HG02763 (cell line): ENCODE results near the gene MACO1.
"Not testable (repeated sequence)": the region's sequence is repeated elsewhere in the genome, so short reads cannot be mapped to it uniquely, and the experiment has no call there.

Experiments
- ATAC-seq: cut with Tn5 transposase; IDR thresholded peaks from one replicate; pipeline ENCODE4 v1.9.1; 2021; ENCODE audit warnings: mild to moderate bottlenecking, moderate library complexity; ENCODE audit not compliant: unreplicated experiment

MACO1 gene, protein sequence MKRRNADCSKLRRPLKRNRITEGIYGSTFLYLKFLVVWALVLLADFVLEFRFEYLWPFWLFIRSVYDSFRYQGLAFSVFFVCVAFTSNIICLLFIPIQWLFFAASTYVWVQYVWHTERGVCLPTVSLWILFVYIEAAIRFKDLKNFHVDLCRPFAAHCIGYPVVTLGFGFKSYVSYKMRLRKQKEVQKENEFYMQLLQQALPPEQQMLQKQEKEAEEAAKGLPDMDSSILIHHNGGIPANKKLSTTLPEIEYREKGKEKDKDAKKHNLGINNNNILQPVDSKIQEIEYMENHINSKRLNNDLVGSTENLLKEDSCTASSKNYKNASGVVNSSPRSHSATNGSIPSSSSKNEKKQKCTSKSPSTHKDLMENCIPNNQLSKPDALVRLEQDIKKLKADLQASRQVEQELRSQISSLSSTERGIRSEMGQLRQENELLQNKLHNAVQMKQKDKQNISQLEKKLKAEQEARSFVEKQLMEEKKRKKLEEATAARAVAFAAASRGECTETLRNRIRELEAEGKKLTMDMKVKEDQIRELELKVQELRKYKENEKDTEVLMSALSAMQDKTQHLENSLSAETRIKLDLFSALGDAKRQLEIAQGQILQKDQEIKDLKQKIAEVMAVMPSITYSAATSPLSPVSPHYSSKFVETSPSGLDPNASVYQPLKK

DNA sequence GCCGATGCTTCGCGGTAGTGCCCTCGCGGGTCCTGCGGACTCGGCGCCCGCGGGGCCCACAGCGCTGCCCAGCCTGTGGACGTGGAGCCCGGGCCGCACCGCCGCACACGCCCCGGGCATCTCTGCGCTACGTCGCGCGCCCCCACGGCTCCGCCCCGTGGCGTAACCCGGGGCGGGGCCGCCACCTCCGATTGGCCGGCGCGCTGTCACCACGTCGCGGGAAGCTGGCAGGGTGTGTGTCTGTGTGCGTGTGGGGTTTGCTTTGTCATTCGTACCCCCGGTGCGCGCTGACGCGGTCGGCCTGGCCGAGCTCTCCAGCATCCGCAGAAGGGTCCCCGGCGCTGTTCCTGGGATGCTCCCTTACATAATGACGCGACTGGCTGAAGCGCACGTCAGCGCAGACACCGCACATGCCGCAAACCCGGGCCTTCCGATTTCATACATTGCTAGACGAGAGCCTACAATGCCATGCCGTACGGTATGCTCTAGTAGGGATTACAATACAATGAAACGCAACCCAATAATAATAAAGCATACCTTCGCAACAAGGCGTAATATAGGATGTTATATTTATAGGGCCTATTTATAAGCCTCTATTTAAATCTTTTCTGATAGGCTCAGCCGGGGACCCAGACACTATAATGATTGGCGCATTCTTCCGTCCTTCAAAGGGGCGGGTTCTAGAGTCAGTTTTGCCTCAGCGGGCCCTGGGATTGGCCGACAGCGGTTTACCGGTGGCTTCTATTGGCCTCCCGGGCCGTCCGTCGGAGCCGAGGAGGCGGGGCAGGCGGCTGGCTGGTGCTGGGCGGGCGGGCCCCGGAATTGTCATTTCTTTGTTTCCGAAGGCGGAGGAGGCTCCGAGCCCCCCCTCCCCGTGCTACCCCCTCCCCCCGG lies at the start of gene MACO1:
Gene MACO1, plus strand, starts transcription at position 825 of the 894 bp plus-strand sequence. CDS start 202 bp downstream, outside the sequence.
- ATAC-seq: peak; percentile 76

DNA sequence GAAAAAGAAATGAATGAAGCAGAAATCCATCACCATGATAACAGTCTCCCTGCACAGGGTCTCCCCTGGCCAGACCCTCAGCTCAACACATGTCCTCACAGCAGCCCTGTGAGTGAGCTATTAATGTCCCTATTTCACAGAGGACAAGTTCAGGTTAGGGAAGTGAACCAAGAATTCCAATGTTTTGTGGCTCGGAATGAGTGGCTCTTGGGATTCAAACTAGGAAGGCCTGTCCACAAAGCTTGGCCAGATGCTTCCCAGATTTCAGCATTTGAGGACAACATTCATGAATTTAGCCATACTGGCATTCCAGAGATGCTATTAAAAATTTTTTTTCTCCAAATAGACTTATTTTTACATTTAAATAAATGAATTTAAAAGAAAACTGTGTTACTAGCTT lies 48.2 kb upstream of the MACO1 start:
- not testable (repeated sequence) for ATAC-seq

DNA sequence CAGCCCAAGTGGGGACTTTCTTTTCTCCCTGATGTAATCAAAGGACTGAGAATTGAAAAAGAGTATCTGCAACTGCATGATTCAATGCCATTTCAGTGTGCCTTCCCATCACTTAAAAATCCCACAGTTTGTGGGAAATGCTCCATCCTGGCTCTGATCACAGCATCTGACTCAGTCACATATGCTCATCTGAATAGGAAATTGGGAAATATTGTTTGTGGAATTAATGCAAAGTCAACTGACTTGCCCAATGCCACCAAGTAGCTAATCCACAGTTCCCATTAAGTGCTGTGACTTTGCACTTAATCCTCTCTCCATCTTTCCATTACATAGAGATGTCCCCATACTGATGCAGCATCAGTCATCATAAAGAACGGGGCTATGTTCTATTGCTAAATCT lies 47.6 kb upstream of the MACO1 start:
- not testable (repeated sequence) for ATAC-seq

DNA sequence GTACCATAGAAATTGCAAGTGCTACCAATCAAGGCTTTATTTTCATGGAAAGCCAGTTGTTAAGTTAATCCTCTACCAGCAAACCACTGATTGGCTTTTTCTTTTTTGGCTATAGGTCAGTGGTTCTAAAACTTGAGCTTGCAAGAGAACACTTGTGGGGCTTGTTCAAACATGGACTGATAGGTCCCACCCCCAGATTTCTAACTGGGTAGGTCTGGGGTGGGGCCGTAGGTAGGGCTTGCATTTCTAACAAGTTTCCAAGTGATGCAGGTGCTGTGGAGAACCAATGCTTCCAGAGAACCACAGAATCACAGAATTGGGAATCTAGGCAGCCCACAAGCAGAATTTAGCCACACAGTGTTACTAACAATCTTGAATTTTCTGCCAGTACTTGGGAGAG lies 46.8 kb upstream of the MACO1 start:
- not testable (repeated sequence) for ATAC-seq

DNA sequence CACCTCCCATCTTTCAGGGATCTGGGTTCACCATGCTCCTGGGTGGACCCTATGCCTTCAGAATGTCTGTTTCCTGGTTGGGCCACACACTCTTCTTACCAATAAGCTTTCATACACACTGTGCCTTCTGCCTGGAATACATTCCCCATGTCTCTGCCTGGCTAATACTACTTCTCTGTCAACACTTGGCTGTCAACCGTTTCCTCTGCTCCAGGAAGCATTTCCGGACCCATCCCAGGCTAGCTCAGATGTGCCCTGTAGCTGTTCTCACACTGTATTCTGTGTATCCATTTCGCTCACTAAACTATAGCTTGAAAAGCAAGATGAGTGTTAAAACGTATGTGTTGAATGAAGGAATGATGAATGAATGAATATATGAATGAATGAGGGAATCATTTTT lies 43.6 kb upstream of the MACO1 start:
- ATAC-seq: not testable (repeated sequence)

DNA sequence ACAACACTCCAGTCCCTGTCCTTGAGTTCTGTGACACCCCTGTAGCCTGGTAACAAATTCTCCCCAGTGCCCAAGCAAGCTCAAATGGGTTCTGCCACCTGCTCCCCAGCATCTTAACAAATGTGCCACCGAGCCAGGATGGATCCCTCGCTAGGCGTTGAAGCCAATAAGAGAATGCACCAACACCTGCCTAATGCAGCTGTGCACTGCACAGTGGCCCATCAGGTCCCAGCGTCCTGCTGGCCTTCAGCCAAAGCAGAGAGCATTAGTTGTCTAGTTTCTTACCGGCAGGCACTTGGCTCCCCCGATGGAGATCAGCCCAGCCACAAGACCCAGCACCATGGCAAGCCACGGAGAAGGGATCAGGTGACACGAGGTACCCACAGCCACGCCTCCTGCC lies 42.0 kb upstream of the MACO1 start:
- ATAC-seq: not testable (repeated sequence)

DNA sequence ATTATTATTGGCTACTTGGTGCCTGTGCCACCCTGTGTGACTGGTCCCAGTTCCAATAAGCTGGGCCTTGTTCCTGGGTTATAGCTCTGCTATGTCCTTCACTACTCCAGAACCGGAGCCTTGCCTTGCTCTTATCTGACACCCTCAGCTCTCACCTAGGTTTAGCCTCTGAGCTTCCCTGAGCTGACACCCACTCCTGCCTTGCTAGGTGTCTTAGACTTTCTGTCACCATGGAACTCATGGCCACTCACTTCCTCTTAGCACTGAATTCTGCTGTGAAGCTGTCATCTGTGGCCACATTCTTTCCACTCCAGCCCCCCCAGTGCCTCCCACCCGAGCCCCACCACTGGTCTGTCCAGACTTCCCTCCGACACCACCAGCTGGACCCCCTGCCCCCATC lies 41.0 kb upstream of the MACO1 start:
- ATAC-seq: not testable (repeated sequence)

DNA sequence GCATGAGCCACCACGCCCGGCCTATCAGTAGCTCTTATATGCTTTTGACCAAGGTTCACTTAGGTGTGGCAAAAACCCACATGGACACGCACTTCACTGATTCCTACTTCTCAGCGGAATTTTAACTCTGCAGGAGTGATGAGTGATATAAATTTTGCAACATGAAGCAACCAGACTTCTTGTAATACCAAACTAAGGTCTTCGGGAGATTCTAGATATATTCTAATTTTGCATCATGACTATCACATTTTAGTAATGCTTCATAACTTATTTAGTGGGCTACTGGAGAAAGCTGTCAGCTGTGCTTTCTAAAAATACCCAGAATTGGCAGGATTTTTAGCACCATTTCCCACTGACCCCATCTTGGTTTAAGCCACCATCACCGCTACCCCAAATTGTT lies 37.9 kb upstream of the MACO1 start:
- ATAC-seq: no peak

DNA sequence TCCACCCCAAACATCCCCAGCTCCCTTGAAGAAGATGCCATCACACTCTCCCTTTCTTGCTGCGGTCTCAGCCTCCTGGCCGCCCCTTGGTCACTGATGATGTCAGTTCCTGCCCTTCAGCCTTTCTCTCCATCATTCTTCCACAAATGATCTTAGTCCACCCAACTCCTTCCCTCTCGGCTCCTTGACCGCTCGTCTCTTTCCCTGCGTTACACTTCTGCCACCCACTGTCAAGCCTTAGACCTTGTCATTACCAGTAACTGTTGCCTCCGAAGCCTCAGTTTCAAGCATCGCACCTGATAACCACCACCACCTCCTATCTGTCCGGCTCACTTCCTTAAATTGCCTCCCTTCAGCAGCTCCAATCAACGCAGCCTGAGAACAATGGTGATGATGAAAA lies 33.1 kb upstream of the MACO1 start:
- ATAC-seq: not testable (repeated sequence)

DNA sequence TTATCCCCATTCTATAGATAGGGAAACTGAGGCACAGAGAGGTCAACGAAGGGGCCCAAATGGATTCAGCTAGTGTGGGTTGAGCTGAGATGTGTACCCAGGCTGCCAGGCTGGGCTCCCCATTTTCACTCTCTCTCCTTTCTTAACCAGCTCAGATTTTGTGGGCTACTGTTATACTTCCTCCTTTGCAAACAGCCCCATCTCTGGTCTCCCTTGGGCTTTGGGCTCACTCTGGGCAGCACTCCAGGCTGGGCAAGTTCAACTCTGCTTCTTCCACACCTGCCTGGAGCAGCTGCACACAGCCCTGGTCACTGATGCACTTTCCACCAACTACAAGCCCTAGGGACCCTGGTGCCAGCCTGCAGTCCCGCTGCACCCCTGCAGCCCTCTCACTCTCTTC lies 32.6 kb upstream of the MACO1 start:
- ATAC-seq: not testable (repeated sequence)

DNA sequence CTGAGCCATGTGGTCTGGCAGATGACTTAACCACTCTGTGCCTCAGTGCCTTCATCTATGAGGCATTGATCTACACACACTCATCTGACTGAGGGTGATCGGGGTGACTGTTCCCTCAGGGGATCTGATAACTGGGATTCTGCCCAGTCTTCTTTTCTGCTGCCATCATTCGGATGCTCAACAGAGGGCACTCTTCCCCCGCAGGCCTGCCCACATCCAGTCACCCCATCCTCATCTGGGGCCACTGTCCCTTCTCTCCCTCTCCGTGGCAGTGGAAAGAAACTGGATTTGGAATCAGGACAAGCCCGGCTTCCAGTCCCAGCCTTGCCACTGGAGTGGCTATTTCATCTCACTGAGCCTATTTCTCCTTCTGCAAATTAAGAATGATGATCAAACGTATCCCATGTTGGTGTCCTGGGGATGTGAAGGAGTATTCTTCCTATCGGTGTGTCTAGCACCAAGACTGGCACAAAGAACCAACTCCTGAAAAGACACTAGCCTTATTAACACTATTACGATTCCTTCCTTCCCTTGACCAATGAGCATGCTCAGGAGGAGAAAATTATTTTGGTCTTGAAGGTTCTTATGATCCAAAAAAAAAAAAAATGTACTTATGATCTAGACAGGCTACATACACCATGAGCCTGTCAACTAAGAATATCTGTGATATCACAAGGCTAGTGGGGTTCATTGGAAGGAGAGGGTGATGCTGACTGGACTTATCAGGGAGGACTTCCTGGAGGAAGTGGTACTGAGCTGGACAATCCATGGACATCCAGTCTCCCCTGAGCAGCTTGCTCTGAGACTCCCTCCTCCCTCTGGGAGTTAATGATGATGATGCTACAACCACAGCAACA lies 27.5 kb upstream of the MACO1 start:
- not testable (repeated sequence) for ATAC-seq

DNA sequence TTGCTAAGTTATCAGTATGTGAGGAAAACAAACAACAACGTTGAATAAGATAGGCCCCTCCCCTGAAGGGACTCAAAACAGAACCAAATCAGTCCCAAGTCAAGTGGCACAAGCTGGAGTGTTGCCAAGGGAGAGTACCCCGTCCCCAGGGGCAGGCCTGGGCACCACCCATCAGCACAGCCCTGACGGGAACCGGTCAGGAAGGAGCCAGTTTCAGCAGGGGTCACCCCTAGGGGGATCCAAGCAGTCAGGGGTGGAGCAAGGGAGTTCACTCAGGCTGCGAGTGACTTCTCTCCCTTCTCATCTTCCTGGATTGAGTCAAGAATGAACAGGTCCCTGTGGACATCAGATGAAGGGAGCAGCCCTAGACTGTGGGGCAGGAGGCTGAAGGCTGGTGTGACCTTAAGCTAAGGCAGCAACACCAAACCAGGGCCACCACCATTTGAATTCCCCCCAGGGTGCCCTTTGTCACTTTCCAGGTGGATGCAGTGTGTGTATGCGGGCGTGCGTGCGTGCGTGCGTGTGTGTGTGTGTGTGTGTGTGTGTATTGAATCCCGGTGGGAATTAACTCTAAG lies 24.9 kb upstream of the MACO1 start:
- ATAC-seq: not testable (repeated sequence)

DNA sequence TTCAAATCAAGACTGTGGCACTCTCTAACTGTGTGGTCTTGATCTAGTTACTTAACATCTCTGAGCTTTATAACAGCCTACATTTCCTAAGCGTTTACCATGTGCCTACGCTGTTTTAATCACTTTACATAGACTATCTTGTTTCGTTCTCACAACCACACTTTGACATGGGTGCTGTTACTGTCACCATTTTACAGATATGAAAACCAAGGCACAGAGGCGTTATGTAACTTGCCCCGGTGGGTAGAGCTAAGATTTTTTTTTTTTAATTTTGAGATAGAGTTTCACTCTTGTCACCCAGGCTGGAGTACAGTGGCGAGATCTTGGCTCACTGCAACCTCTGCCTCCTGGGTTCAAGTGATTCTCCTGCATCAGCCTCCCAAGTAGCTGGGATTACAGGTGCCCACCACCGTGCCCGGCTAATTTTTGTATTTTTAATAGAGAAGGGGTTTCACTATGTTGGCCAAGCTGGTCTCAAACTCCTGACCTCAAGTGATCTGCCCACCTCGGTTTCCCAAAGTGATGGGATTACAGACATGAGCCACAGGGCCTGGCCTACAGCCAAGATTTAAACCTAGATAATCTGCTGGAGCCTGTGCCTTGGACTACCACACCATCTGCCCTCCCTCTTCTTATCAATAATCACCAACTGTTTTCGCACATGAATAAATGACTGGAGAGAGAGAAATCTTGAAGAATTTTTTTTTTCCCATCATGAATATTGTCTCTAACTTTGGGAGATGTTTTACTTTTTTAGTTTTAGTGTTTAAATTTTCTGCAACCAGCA lies 20.9 kb upstream of the MACO1 start:
- not testable (repeated sequence) for ATAC-seq

DNA sequence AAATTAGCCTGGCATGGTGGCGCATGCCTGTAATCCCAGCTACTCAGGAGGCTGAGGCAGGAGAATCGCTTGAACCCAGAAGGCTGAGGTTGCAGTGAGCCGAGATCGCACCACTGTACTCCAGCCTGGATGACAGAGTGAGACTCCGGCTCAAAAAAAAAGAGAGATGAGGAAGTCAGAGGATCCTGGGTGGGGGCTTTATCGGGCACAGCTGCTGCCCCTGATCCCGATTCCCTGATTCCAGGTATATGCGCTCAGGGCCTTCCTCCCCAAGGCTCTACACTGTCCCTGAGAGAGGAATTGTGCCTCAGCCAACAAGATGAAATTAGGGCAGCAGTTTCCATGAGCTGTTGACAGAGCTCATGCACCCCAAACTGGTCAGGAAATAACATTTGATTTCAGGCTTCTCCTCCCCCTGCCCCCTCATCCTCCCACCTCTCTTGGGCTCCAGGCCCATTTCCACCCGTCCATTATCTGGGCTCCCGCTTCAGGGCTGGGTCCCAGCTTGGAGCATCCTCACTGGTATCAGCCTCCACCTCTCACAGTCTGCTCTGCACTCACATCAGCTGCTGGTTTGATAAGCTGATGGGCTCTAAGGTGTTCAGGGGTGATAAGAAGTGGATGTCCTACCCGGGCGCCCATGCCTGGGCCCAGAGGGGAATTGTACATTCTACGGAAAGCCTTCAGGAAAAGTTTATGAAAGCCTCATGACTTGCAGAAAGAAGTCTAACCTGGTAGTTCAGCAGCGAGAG lies 17.6 kb upstream of the MACO1 start:
- not testable (repeated sequence) for ATAC-seq

DNA sequence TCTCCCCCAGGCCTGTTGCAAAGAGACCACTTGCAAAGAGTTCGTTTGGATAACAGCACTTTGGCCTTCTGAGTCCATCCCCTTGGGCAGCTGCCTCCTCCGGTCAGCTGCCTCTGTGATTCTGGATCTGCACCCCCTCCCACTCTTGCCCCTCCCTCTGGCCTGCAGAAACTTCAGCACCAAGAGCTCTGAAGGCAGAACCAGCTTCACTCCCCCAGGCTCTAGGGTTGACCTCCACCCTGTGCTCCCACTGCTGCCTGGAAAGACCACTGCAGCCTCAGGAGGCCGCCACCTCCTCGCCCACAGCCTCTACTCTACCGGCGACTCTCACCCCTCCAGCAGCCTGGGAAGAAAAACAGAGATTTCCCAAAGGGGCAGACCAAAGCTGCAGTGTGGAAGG lies 16.5 kb upstream of the MACO1 start:
- ATAC-seq: not testable (repeated sequence)

DNA sequence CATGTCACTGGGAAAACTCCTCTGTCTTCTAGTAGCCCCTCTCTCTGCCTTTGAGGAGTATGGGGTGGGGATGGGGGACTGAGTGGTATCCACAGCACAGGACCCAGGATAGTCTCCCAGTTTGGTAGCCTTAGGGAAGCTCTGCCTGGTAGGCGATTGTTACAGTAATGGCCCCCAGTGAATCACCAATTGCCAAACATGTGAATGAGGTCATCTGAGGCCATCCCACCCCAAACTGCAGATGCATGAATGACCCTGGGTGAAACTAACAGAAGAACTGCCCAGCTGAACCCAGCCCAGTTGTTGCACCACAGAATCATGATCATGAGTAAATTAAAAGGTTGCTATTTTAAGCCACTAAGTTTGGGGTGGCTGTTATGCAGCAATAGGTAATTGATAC lies 16.1 kb upstream of the MACO1 start:
- ATAC-seq: not testable (repeated sequence)

DNA sequence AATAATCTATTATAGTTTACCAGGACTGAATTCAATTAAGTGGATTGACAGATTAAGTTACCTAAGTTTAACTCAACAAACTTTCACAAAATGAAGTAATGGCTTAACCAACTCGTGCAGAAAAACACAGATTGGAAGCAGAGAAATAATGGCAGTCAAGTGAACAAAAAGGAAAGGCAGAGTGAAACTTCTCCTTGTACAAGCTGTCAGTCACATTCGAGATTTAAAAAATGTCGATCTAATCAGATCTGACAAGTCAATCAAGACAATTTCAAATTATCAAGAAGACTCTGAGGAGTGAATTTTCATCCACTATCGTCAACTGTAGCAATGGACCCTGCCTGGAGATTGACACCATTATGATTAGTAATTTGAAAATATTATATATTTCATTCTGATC lies 13.4 kb upstream of the MACO1 start:
- ATAC-seq: not testable (repeated sequence)

DNA sequence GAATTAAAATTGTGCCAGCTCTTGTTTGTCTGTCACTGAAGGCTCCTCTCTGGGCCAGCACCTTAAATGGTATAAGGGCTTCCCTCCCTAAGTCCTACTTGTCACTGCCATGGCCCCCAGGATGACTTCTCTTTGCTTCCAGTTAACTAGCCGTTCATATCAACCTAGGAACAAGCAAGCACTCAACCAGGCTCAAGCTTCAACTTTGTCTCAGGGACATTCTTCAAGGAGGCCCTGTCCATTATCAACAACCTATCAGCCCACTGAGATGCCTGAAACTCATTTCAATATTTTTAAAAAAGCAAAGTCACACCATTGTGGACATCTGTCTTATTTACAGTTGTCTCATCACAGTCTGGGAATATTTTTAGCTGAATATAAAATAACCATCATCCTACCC lies 11.4 kb upstream of the MACO1 start:
- ATAC-seq: not testable (repeated sequence)
